Femur (tissue), 1 donor: ENCODE measurements around the gene RPS24.
"Not testable (repeated sequence)": the region's sequence is repeated elsewhere in the genome, so short reads cannot be mapped to it uniquely, and the experiment has no call there.

Source experiments
- DNase-seq: peaks from one replicate; pipeline ENCODE4 v3.0.0-alpha.2; 2017

Gene RPS24

DNA sequence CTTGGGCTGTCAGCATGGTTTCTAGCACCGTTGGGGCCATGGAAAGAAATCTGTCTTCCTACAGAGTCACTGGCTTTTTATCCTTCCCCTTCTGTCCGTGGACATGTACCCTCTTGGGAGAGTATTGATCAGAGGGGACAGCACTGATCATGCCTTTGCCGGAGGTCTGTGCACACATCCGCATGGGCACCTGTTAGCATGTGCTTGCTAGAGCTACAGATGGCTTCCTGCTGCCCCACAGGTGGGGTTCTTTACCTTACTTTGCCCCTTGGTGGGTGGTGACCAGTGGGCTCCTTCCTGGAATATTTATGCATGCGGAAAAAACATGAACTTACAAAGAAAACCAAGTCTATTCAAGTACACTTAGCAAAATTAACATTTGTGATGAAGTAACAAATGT, 24.9 kb downstream of the RPS24 start:
- DNase-seq, result no peak

DNA sequence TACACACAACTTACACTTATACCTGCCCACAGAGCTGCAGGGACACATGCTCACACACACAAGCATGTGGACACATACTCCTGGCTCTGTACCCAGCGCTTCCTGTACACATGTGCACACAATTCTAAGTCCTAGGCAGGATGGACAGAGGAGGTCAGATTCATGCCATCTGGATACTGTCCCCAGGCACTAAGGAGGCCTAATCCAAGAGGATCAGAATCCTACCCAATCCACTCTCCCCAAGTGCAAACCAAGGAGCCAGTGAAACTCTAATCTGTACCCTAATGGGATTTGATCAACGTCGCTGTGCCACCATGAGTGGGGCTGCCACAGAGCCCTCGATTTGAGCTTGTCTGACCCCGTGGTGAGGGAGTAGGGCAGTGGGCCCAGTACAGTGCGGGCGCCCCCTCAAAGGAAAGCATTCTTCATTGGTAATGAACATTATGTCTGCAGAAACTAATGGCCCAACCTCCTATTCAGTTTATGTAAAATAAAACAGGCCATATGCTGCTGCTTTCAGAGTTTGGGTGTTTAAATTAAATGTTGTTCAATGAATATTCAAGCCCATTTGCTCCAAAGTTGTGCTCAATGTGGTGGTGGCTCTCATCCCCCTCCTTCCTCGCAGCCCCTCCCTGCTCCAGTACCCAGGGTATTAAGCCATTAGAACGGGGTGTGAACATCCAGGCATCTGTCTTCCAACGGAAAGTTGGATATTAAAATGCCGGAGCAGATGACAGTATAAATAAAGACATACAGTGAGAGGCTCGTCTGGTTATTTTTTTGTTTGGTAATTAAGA, 26.4 kb downstream of the RPS24 start:
- no peak for DNase-seq

DNA sequence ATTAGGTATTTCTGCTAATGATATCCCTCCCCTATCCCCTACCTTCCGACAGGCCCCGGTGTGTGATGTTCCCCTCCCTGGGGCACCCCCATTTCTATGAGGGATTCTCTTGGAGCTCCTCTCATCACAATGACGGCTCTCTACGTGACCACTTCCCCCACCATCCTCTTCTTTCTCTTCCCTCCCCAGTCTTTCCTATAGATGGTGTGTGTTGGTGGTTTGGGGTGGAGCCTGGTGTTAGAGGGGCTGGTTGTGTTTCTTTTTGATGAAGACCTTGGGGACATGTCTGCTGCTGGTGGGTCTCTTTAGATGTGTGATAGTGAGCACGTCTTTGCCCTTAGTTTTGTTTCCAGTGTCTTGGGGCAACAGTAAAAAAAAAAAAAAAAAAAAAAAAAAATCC, 28.6 kb downstream of the RPS24 start:
- DNase-seq, result no peak

DNA sequence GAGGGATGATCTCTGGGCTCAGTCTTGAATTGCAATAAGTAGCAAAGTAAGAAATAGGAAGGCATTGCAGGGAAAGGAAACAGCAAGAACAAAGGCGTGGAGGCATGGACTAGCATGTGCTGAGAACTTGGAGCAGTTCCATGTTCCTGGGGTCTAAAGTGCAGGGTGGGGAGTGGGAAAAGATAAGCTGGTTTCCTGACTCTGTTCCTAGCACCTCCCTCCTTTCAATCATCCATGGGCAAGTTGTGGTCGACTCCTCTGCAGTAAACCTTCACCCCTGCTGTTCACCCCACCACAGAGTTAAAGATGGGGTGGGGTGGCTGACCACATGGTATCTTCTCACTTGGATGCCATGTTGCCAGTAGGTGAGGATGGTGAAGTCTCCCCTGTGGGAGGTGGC, 29.6 kb downstream of the RPS24 start:
- DNase-seq, result no peak

DNA sequence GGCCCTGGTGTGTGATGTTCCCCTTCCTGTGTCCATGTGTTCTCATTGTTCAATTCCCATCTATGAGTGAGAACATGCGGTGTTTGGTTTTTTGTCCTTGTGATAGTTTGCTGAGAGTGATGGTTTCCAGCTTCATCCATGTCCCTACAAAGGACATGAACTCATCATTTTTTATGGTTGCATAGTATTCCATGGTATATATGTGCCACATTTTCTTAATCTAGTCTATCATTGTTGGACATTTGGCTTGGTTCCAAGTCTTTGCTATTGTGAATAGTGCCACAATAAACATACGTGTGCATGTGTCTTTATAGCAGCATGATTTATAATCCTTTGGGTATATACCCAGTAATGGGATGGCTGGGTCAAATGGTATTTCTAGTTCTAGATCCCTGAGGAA, 31.3 kb downstream of the RPS24 start:
- DNase-seq, result not testable (repeated sequence)

DNA sequence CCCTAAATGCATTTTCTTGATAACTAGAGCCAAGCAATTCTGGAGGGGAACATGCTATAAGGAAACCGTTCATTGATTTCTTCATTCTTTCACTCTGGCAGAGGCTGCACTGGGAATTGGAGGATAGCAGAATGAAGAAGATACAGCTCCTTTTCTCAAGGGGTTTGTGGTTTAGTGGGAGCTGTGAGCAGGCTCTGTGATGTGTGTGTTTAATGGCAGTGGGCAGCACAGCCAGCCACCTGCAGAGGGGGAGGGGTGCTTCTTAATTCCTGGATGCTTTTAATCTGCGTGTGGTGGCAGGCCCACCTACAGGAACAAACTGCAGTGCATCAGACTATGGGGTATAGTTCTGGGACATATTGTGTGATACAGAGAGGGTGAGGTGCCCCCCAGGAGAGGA, 31.9 kb downstream of the RPS24 start:
- DNase-seq, result no peak

DNA sequence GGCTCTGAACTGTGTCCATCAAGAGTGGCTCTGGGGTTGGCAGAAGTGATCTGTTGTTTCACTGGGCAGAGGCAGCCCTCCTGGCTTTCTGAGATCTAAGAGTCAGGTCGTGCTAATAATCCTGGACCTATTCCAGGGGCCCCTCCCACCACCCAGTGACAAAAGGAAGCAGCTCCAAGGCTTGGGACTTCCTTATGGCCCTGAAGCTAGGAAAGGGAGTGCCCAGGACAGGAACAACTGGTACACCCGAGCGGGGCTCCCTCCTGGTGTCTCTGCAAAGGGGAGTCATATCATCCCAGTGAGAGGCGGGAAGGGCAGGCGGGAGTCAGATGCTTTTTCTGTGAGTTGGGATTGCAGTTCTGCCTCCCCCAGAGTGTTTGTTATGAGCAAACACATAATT, 32.3 kb downstream of the RPS24 start:
- no peak for DNase-seq

DNA sequence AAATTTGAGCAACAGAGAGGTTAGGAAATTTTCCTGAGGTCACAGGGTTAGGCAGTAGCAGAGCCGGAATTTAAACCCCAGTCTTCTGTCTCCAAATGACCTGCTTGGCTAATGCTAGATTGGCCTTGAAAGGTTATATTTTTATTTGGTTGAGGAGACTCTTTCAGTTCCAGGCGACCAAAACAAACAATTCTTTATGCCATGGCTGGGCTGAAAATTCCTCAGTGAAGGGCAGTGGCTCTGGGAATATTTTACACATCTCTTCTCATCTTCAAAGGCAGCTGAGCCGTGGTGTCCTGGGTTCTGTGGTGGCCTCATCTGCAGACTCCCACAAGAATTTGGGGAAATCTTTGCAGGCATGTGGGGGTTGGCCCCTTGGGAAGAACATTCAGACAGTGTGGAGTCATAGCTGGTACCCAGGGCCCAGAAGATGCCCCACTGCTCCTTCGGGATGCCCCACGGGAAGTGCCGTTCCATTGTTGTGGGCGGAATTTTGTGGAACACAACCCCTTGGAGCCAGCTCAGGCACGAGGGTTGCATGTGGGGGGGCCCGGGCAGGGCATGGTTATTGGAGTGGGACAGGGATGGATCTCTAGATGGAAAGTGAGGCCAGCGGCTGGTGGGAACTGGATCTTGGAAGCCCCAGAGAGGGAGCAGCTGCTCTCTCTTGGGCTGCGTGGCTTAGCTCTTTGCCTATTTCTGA, 33.2 kb downstream of the RPS24 start:
- no peak for DNase-seq

DNA sequence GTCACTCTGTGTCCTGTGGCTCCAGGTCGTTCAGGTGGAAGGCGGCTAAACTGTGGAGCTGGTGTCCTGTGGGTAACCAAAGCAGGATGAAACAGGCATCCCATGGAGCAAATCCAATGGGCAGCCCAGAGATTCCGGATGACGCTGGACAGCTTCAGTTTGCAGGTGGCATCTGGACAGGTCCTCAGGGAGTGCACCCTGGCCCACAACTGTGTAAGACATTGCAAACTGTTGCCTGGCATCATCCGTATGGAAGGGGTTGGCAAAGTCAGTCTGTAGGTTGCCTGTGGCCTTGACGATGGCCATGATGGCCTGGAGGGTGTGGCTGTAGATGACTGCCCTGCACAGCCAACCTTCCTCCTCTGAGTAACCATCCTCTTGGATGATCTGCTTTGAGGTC, 35.5 kb downstream of the RPS24 start:
- no peak for DNase-seq

DNA sequence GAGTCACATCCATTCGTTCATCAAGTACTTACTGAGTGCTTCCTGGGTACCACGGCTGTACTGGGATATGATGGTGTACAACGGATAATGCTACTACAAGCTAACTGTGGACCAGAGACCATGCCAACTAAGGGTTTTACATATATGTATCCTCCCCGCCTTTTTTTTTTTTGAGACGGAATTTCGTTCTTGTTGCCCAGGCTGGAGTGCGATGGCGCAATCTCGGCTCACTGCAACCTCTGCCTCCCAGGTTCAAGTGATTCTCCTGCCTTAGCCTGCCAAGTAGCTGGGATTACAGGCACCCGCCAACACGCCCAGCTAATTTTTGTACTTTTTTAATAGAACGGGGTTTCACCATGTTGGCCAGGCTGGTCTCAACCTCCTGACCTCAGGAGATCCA, 36.4 kb downstream of the RPS24 start:
- DNase-seq, result not testable (repeated sequence)

DNA sequence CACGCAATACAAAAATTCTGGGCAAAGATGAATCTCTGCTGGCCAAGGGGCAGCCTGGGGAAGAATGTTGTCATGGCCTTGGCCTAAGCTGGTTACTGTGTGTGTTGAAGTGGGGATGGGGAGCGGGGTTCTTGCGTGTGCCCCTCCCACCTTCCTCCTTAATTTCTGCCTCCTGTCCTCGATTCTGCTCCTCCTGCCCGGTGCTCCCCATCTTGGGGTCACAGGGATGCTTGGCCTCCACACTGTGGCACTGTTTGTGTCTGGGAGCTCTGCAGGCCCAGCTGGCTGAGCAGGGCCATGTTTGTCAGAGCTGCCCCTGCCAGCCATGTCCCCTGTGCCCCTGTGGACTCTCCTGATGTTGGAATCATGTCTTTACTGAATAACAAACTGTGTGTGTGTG, 37.1 kb downstream of the RPS24 start:
- DNase-seq, result no peak

DNA sequence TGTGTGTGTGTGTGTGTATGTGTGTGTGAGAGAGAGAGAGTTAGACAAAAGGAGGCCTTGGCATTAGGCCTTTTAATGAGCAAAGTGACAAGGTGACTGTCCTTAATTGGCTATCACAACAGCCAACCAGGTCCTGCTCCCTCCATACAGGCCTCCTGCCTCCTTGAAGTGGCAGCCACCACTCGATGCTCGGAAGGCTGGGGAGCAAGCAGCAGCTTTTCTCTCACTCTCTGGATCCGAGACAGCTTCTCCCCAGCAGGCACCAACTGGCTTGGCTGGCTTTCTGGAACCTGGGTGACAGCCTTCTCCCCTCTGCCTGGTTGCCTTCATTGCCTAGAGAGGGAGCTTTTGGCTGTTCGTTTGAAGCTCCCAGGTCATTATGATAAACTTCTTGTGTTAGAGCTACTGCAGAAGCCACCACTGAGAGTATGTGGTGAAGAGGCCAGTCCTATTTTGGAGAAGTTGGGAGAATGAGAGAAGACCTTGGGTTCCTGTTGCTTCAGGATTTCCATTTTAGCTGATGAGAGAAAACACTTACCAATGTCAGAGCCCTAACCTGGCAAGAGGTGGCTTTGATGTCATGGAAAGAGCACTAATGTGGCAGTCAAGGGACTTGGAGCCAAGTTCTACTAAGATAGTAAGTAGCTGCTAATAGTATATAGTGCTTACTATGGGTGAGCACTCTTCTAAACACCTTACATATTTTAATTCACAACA, 37.6 kb downstream of the RPS24 start:
- no peak for DNase-seq

DNA sequence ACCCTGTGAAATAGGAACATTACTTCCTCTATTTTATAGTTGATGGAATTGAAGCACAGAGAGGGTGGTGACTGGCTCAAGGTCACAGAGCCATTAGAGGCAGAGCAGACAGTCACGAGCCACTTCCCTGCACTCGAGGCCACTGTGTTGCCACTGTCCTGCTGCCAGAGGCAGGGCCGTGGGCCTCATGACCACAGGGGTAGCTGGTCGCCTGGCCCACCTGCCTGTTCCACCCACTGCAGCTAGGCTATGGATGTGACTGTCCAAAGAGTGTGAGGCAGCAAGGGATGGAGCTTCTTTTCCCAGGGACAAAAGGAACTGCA, 38.2 kb downstream of the RPS24 start:
- no peak for DNase-seq

DNA sequence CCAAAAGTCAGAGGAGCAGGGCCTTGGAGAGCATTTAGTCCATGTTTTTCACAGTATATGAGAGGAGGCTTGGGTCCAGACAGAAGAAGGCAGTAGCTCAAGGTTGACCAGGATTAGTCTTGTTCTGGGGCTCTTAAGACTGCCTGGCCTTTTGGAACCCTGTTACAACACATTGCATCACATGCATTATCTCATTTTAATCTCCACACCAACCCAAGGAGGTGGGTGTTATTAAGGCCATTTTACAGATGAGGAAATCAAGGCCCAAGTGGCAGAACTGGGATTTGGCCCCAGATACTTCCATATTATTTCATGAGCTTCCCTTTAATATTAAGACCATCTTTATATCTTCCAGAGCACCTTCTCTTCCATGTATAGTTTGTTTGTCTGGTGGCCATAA, 38.8 kb downstream of the RPS24 start:
- DNase-seq, result no peak

DNA sequence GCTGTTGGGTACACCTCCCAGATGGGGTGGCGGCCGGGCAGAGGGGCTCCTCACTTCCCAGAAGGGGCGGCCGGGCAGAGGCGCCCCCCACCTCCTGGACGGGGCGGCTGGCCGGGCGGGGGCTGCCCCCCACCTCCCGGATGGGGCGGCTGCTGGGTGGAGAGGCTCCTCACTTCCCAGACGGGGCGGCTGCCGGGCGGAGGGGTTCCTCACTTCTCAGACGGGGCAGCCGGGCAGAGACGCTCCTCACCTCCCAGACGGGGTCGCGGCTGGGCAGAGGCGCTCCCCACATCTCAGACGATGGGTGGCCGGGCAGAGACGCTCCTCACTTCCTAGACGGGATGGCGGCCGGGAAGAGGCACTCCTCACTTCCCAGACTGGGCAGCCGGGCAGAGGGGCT, 42.1 kb downstream of the RPS24 start:
- not testable (repeated sequence) for DNase-seq

DNA sequence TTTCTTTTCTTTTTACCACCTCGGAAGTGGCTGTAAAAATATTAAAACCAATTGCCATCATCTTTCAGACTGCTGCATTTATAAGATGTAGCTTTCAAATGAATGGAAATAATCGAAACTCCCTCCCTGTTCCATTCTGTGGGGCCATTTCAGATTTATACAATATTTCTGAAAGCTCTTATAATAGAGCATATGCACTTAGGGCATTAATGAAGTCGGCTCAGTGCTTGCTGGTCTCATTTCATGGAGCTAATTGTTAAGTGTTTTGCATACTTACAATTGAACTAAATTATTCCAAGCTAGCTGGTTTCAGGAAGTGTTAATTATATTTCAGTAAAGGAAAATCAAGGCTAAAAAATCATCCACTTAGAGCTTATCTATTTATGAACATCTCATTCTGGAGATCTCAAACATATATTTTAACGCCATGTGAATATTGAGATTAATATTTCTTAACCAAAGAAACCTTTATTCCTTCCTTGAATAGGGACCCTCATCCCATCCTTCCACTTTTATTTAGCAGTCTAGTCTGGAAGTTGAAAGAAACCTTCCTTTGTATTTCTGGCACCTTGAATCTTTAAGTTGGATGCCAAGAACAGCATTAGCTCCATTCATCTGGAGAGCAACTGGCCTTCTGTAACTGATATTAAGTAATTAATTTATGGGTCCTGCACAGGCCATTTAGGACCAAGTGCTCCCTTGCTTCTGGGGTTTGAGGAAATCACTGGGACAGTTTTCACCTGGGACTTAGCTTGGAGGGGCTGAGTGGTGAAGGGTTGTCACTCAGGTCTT, 45.1 kb downstream of the RPS24 start:
- no peak for DNase-seq

DNA sequence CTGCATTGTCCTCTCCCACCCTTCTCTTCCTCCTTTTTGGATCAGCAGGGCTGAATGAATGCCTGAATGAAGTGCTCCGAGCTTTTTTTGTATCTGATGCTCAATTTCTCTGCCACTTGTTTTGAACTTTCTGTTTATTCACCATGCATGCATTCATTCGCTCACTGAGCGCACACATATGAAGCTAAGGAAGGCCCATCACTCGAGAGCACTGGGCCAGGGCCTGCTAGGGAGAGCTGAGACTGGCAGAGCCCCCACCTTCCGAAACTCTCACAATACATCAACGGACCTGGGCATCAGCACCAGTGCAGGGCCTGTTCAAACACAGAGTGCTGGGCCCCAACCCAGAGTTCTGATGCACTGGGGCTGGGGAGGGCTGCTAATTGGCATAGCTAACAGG, 45.7 kb downstream of the RPS24 start:
- no peak for DNase-seq

DNA sequence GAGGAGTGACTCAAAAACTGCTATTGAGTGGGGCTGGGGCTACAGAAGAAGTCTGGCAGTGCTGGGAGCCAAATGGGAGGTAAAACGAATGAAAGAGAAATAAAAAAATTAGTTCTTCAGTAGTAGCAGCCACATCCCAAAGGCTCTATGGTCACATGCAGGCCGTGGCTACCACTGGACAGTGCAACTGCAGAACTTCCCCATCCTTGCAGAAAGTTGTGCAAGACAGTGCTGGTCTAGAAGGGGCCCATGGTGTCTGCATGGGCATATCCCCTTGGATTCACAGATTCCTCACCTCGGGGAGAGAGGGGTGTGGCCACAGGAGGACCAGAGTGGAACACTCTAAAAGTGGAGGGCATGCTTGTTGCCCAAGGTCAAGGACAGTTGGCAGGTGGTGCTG, 47.6 kb downstream of the RPS24 start:
- DNase-seq, result no peak

DNA sequence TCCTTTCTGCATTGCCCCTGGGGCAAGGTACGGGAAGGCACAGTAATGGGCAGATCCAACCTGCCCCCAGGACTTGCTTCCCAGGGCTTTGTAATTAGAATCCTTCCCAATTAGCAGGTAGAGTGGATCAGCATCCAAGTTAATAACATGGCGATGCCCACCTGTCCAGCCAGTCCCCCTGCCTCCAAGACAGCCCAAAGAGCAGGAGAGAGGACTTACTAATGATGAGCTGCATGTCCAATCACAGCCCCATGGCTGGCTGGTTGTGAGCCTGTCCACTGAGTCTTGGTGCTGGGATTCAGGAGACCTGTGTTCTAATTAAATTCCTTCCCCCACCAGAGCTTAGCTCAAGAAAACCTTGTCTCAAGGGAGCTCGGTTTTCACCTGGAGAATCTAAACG, 49.0 kb downstream of the RPS24 start:
- no peak for DNase-seq
